Naive thymus-derived CD8-positive, alpha-beta T cell (primary cell): Measurements from ENCODE around the gene ZNF491. TPM values are rescaled to one million over a fixed set of nuclear protein-coding genes. Genes with fewer than 3 reads are reported as not detected.
"Not testable (repeated sequence)": the region's sequence is repeated elsewhere in the genome, so short reads cannot be mapped to it uniquely, and the experiment has no call there.

Source experiments
- ATAC-seq, 2 donors: fragments of 150-1000 bp; cut with Tn5 transposase in 1 of 2; sonication (Bioruptor Pico), chemical (Tn5 transposase) in 1 of 2; 1 replicate in 1 of 2; 2 replicates in 1 of 2; pipeline ENCODE4 v1.10.0; 2021; ENCODE audit warnings: mild to moderate bottlenecking in 2 of 2, moderate library complexity in 2 of 2
- POLR2A ChIA-PET: fragments of 350-600 bp; sonication (Branson Sonifier 250); formaldehyde crosslinking; loops from one replicate; lab custom pipeline; 2021; ENCODE audit warnings: antibody characterized with exemption; lab: Charles Lee
- DNase-seq, 10 donors: peaks; one replicate each; pipeline versions ENCODE4 v3.0.0 to v3.0.0-alpha.2; 2020 to 2022
- H3K27ac Mint-ChIP-seq, 10 donors: one replicate each; pipeline ENCODE4 v1.8.0; 2020 to 2022; ENCODE audit warnings: mild to moderate bottlenecking in 10 of 10, mixed read lengths in 10 of 10, moderate library complexity in 4 of 10, inconsistent platforms in 1 of 10
- H3K27me3 Mint-ChIP-seq, 5 donors: one replicate each; pipeline ENCODE4 v1.8.0; 2021 to 2022; ENCODE audit warnings: mixed read lengths in 5 of 5
- H3K36me3 Mint-ChIP-seq, 3 donors: one replicate each; pipeline ENCODE4 v1.8.0; 2020 to 2022; ENCODE audit warnings: mixed read lengths in 3 of 3, mild to moderate bottlenecking in 2 of 3, inconsistent platforms in 1 of 3
- H3K4me1 Mint-ChIP-seq, 4 donors: one replicate each; pipeline ENCODE4 v1.8.0; 2021 to 2022; ENCODE audit warnings: mixed read lengths in 4 of 4
- H3K4me3 Mint-ChIP-seq, 10 donors: one replicate each; pipeline ENCODE4 v1.8.0; 2020 to 2022; ENCODE audit warnings: mild to moderate bottlenecking in 10 of 10, mixed read lengths in 10 of 10, moderate library complexity in 6 of 10, inconsistent platforms in 1 of 10
- H3K9me3 Mint-ChIP-seq, 9 donors: one replicate each; pipeline ENCODE4 v1.8.0; 2020 to 2022; ENCODE audit warnings: mixed read lengths in 9 of 9, mild to moderate bottlenecking in 3 of 9, inconsistent platforms in 1 of 9, moderate library complexity in 1 of 9
- polyA plus RNA-seq, 3 donors: library from polyadenylated mRNA; unstranded; fragments of 300-500 nt; fragmentation: Illumina TruSeq; gene quantifications; one replicate each; pipeline ENCODE4 v1.2.3, GENCODE V29; 2021
- total RNA-seq, 8 experiments: library from RNA in 2 of 8; stranded (reverse) in 2 of 8; gene quantifications; one replicate each; pipeline ENCODE4 v1.2.3 and lab custom pipeline; 2021 to 2026

Gene ZNF491
- total and polyA plus RNA-seq, 5 experiments from 2014 or later, result 0.11 to 5.9 (median 0.69) TPM

GRCh38 chr19:11771520-11771919 lies 26.8 kb upstream of the ZNF491 start:
- POLR2A ChIA-PET, H3K27ac Mint-ChIP-seq: not testable (repeated sequence)

GRCh38 chr19:11776669-11777068 lies 21.7 kb upstream of the ZNF491 start:
- DNase-seq, ATAC-seq, POLR2A ChIA-PET, H3K4me1 Mint-ChIP-seq, H3K27me3 Mint-ChIP-seq, H3K27ac Mint-ChIP-seq, H3K4me3 Mint-ChIP-seq: not testable (repeated sequence)
- peaks cover 18 to 97% (median 53%) of the 10 kb centered on the region in 9 donors for H3K9me3 Mint-ChIP-seq
- H3K36me3 Mint-ChIP-seq, result peaks cover 54 to 90% (median 65%) of the 10 kb centered on the region in 3 donors

More at GRCh38 chr19:11771520-11771919, 26.8 kb upstream of the ZNF491 start:
- H3K4me1 Mint-ChIP-seq, result peaks cover 11 to 25% (median 23%) of the 10 kb centered on the region in 4 donors
- not testable (repeated sequence) for DNase-seq, ATAC-seq, H3K27me3 Mint-ChIP-seq
- peaks cover 24 to 59% (median 44%) of the 10 kb centered on the region in 3 donors for H3K36me3 Mint-ChIP-seq
- peak overlapping the region in 1 of 10 donors; percentile 15 for H3K4me3 Mint-ChIP-seq
- peaks cover 18 to 78% (median 44%) of the 10 kb centered on the region in 9 donors for H3K9me3 Mint-ChIP-seq

GRCh38 chr19:11780431-11781020 lies 17.8 kb upstream of the ZNF491 start:
- H3K9me3 Mint-ChIP-seq, result peaks cover 0 to 97% (median 50%) of the 10 kb centered on the region in 9 donors
- POLR2A ChIA-PET, result no interaction called here

GRCh38 chr19:11781295-11782057 lies 16.8 kb upstream of the ZNF491 start:
- POLR2A ChIA-PET, result no interaction called here
- Mint-ChIP-seq H3K36me3 (peaks cover 44 to 82% (median 49%) of the 10 kb centered on the region in 3 donors), H3K9me3 (peaks cover 0 to 96% (median 43%) of the 10 kb centered on the region in 9 donors)

More at GRCh38 chr19:11780431-11781020, 17.8 kb upstream of the ZNF491 start:
- Mint-ChIP-seq H3K4me3 (no peak overlapping the region), H3K27ac (no peak overlapping the region), H3K4me1 (no peaks in the 10 kb centered on the region), H3K36me3 (peaks cover 47 to 89% (median 55%) of the 10 kb centered on the region in 3 donors), H3K27me3 (no peaks in the 10 kb centered on the region)
- DNase-seq (no peak), ATAC-seq (no peak)

GRCh38 chr19:11783767-11784166 lies 14.6 kb upstream of the ZNF491 start:
- Mint-ChIP-seq H3K4me3 (no peak overlapping the region), H3K36me3 (peaks cover 27 to 59% (median 44%) of the 10 kb centered on the region in 3 donors), H3K27me3 (no peaks in the 10 kb centered on the region), H3K4me1 (no peaks in the 10 kb centered on the region), H3K9me3 (peaks cover 0 to 97% (median 42%) of the 10 kb centered on the region in 9 donors), H3K27ac (no peak overlapping the region)
- ATAC-seq, result no peak
- POLR2A ChIA-PET, result no interaction called here
- DNase-seq, result no peak

More at GRCh38 chr19:11781295-11782057, 16.8 kb upstream of the ZNF491 start:
- no peaks in the 10 kb centered on the region for H3K4me1 Mint-ChIP-seq
- H3K4me3 Mint-ChIP-seq, result no peak overlapping the region
- no peaks in the 10 kb centered on the region for H3K27me3 Mint-ChIP-seq
- DNase-seq (no peak), ATAC-seq (no peak)
- H3K27ac Mint-ChIP-seq, result no peak overlapping the region

- H3K36me3 Mint-ChIP-seq, result peaks cover 21 to 56% (median 44%) of the 10 kb centered on the region in 3 donors
- H3K27me3 Mint-ChIP-seq, result no peaks in the 10 kb centered on the region
- DNase-seq (no peak), ATAC-seq (no peak)
- H3K9me3 Mint-ChIP-seq, result peaks cover 2 to 97% (median 48%) of the 10 kb centered on the region in 9 donors
- H3K4me3 Mint-ChIP-seq, result no peak overlapping the region
- no peaks in the 10 kb centered on the region for H3K4me1 Mint-ChIP-seq
- POLR2A ChIA-PET, result no interaction called here
- H3K27ac Mint-ChIP-seq, result peak overlapping the region in 1 of 10 donors; percentile 15
These were observed 14.0 kb upstream of the ZNF491 start for GRCh38 chr19:11784356-11784755.

- DNase-seq (no peak), ATAC-seq (no peak)
- Mint-ChIP-seq H3K27ac (no peak overlapping the region), H3K27me3 (no peaks in the 10 kb centered on the region), H3K4me3 (no peak overlapping the region), H3K36me3 (peaks cover 0 to 40% (median 38%) of the 10 kb centered on the region in 3 donors), H3K9me3 (peaks cover 14 to 95% (median 51%) of the 10 kb centered on the region in 9 donors), H3K4me1 (peaks cover 0 to 1% (median 0%) of the 10 kb centered on the region in 4 donors)
- POLR2A ChIA-PET, result interaction anchor here (0.7 kb wide), 1 partner anchor 193 kb away, joined by 4 read pairs; no protein-coding TSS in a partner anchor
These were observed 10.8 kb upstream of the ZNF491 start for GRCh38 chr19:11787536-11787935.

- ATAC-seq, result no peak
- Mint-ChIP-seq H3K4me1 (peaks cover 8 to 9% (median 9%) of the 10 kb centered on the region in 4 donors), H3K36me3 (peaks cover 0 to 15% (median 12%) of the 10 kb centered on the region in 3 donors), H3K27ac (no peak overlapping the region), H3K27me3 (peaks cover 0 to 4% (median 0%) of the 10 kb centered on the region in 5 donors), H3K4me3 (no peak overlapping the region), H3K9me3 (peaks cover 5 to 43% (median 27%) of the 10 kb centered on the region in 9 donors)
- DNase-seq, result no peak
- POLR2A ChIA-PET, result no interaction called here
These were observed 5.4 kb upstream of the ZNF491 start for GRCh38 chr19:11792942-11793341.

GRCh38 chr19:11797491-11797890 lies 832 bp upstream of the ZNF491 start:
- DNase-seq, result peak; percentile 53 to 90 (median 81)
- peak overlapping the region; percentile 90 to 96 (median 94) for H3K4me3 Mint-ChIP-seq
- peaks cover 0 to 5% (median 3%) of the 10 kb centered on the region in 9 donors for H3K9me3 Mint-ChIP-seq
- H3K27ac Mint-ChIP-seq, result peak overlapping the region in 9 of 10 donors; percentile 8 to 95 (median 85)
- H3K27me3 Mint-ChIP-seq, result peaks cover 0 to 4% (median 0%) of the 10 kb centered on the region in 5 donors
- peaks cover 11 to 19% (median 16%) of the 10 kb centered on the region in 4 donors for H3K4me1 Mint-ChIP-seq
- ATAC-seq, result peak; percentile 64 to 68
- H3K36me3 Mint-ChIP-seq, result peaks cover 0 to 8% (median 3%) of the 10 kb centered on the region in 3 donors
- POLR2A ChIA-PET, result interaction anchor here (0.6 to 2.6 kb wide), 10 partner anchors 15 to 362 kb away, joined by 4 to 15 read pairs (median 6); partner anchors contain the start of genes ZNF433, ZNF439, ZNF440 and ZNF441

- POLR2A ChIA-PET, result interaction anchor here (1.1 kb wide), 1 partner anchor 7 kb away, joined by 5 read pairs; no protein-coding TSS in a partner anchor
- Mint-ChIP-seq H3K27ac (peak overlapping the region in 1 of 10 donors; percentile 47), H3K27me3 (no peaks in the 10 kb centered on the region), H3K36me3 (peaks cover 5 to 53% (median 40%) of the 10 kb centered on the region in 3 donors), H3K9me3 (peaks cover 0 to 71% (median 33%) of the 10 kb centered on the region in 9 donors), H3K4me3 (no peak overlapping the region), H3K4me1 (peaks cover 0 to 1% (median 0%) of the 10 kb centered on the region in 4 donors)
- ATAC-seq, result no peak
- DNase-seq, result peak in 2 of 10 donors; percentile 5 to 14
These were observed 8.2 kb downstream of the ZNF491 start for GRCh38 chr19:11806354-11807098.

- Mint-ChIP-seq H3K36me3 (peaks cover 5 to 53% (median 40%) of the 10 kb centered on the region in 3 donors), H3K27ac (no peak overlapping the region), H3K9me3 (peaks cover 0 to 71% (median 33%) of the 10 kb centered on the region in 9 donors), H3K4me3 (no peak overlapping the region), H3K27me3 (no peaks in the 10 kb centered on the region), H3K4me1 (peaks cover 0 to 1% (median under 1%) of the 10 kb centered on the region in 4 donors)
- no peak for DNase-seq
- no peak for ATAC-seq
- POLR2A ChIA-PET, result interaction anchor here (1.1 kb wide), 1 partner anchor 8 kb away, joined by 5 read pairs; no protein-coding TSS in a partner anchor
These were observed 8.7 kb downstream of the ZNF491 start for GRCh38 chr19:11807099-11807380.

GRCh38 chr19:11813703-11814028 lies 15.3 kb downstream of the ZNF491 start:
- H3K4me1 Mint-ChIP-seq, result peaks cover 7 to 36% (median 30%) of the 10 kb centered on the region in 4 donors
- peaks cover 7 to 35% (median 8%) of the 10 kb centered on the region in 3 donors for H3K36me3 Mint-ChIP-seq
- H3K4me3 Mint-ChIP-seq, result peak overlapping the region; percentile 91 to 96 (median 94)
- H3K9me3 Mint-ChIP-seq, result peaks cover 0 to 32% (median 7%) of the 10 kb centered on the region in 9 donors
- DNase-seq (no peak), ATAC-seq (peak in 1 of 2 donors; percentile 26)
- peak overlapping the region; percentile 70 to 94 (median 90) for H3K27ac Mint-ChIP-seq
- POLR2A ChIA-PET, result interaction anchor here (0.6 to 3.2 kb wide), 7 partner anchors 13 to 909 kb away, joined by 3 to 15 read pairs (median 3); partner anchors contain the start of genes ZNF439 and ZNF491
- H3K27me3 Mint-ChIP-seq, result no peaks in the 10 kb centered on the region
